ENCODE results near the gene ELMO3. TPM values are rescaled to one million over a fixed set of nuclear protein-coding genes. Genes with fewer than 3 reads are reported as not detected.

The ELMO3 gene
- total RNA-seq, 1 donor from 2014 or later = 1.7 TPM

DNA sequence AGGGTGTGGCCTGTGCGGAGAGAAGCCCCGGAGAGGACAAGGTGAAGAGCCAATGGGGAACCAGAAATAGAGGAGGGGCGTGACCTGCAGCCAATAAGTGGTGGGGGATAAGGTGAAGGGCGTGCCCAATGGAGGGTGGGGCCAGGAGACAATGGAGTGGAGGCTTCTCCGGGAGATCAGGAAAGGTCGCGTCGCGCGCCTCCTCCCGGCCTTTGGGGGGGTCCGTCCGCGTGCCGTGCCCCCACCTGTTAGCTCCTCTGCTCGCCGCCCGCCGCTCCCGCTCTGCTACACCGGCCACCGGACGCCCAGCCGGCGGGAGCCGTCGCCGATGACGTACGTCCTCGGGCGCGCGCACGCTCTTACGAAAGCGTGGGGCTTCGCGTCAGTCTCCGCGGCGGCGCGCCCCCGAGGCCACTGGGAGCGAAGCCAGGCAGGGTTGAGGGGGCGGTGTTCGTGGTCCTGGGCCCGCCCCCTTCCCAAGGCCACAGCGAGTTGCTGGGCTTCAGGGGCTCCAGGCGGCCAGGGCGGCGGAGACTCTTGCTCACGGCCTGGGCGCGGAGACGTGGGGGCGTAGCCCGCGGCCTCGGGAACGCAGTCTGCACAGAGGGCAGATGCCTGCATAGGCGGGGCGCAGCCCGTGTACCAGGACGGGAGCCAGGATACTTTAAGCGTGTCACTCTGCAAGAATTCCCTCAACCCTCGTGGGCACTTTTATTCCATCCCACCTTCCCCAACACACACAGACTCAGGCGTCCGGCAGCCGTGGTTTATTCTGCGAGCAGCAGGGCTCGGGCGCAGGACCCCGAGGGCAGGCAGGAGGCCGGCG, 15.1 kb upstream of the ELMO3 start, which contains the start of gene MATCAP1:
MATCAP1 (minus strand) TSS at position 337 of the 826 bp plus-strand sequence. CDS start 3,353 bp downstream, outside the sequence.
- Mint-ChIP-seq H3K27ac (ENCODE audit: unreplicated experiment) (no peak within 1 kb of the TSS), H3K4me1 (ENCODE audit: unreplicated experiment) (peaks cover 12% of the 10 kb centered on the region), H3K27me3 (ENCODE audit: unreplicated experiment) (no peaks in the 10 kb centered on the region), H3K36me3 (ENCODE audit: unreplicated experiment) (no peaks in the 10 kb centered on the region), H3K9me3 (ENCODE audit: unreplicated experiment) (no peaks in the 10 kb centered on the region), H3K4me3 (ENCODE audit: unreplicated experiment) (peak within 1 kb of the TSS; percentile 59)
- TF ChIP-seq CTCF (IDR thresholded peaks at IDR 0.05) = no peak
- peak; percentile 96 for DNase-seq (ENCODE audit: extremely low spot score, unreplicated experiment)

DNA sequence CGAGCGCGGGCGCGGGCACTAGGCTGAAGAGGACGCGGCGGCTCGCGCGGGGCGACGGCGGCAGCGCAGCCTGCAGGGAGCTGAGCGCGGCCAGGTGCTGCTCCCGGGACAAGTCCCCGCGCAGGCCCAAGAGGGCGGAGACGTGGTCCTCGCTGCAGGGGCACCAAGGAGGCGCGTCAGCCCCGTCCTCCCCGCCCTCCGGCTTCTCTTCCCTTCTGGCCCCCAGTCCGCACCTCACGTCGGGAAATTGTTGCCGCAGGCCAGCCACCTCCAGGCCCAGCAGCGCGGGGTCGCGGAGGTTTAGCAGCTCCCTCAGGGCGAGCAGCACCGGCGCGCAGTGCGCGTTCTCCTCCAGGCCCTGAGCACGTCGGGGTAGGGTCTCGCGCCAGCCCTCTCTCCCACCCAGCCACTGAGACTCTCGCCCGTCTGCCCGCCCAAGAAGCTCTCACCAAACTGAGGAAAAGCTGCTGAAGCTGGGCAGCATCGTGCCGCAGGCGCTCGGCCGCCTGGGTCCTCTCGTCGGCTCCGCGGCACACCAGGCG, 14.4 kb upstream of the ELMO3 start:
- no peaks in the 10 kb centered on the region for H3K27me3 Mint-ChIP-seq (ENCODE audit: unreplicated experiment)
- H3K9me3 Mint-ChIP-seq (ENCODE audit: unreplicated experiment) = no peaks in the 10 kb centered on the region
- H3K36me3 Mint-ChIP-seq (ENCODE audit: unreplicated experiment) = no peaks in the 10 kb centered on the region
- TF ChIP-seq CTCF (IDR thresholded peaks at IDR 0.05) = no peak
- DNase-seq (ENCODE audit: extremely low spot score, unreplicated experiment) = no peak
- peak overlapping the region; percentile 59 for H3K4me3 Mint-ChIP-seq (ENCODE audit: unreplicated experiment)
- peaks cover 11% of the 10 kb centered on the region for H3K4me1 Mint-ChIP-seq (ENCODE audit: unreplicated experiment)
- H3K27ac Mint-ChIP-seq (ENCODE audit: unreplicated experiment) = no peak overlapping the region

DNA sequence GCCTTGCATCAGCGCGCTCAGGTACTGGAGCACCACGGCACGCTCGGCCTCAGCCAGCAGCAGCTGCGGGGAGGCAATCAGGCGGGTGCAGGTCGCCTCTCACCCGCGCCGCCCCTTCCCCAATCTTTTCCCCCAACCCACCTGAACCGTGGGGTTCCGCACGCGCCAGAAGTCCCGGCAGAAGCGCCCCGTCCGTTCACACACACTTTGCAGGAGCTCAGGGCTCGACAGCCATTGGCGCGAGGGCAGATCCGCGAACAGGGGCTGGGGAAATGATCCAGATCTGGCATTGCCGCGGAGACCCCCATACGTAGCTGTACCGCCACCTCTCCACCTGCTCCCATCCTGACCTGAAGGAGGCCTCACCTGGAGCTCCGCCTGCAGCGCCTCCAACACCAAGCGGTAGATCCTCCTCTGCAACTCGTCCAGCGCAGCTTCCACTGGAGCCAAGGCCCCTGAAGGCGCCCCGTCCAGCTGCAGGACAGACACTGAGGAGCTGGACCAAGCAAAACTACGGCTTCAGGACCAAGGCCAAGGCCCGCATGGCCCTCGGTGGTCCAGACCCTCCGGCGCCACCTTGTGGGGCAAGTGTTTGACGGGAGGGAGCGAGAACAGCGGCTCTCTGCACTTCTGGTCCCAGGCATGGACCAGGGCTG, 13.8 kb upstream of the ELMO3 start:
- Mint-ChIP-seq H3K27me3 (ENCODE audit: unreplicated experiment) (no peaks in the 10 kb centered on the region), H3K4me1 (ENCODE audit: unreplicated experiment) (peaks cover 11% of the 10 kb centered on the region), H3K4me3 (ENCODE audit: unreplicated experiment) (peak overlapping the region; percentile 84), H3K36me3 (ENCODE audit: unreplicated experiment) (no peaks in the 10 kb centered on the region), H3K27ac (ENCODE audit: unreplicated experiment) (peak overlapping the region; percentile 74), H3K9me3 (ENCODE audit: unreplicated experiment) (no peaks in the 10 kb centered on the region)
- peak; percentile 89 for TF ChIP-seq CTCF (IDR thresholded peaks at IDR 0.05)
- peak; percentile 97 for DNase-seq (ENCODE audit: extremely low spot score, unreplicated experiment)

DNA sequence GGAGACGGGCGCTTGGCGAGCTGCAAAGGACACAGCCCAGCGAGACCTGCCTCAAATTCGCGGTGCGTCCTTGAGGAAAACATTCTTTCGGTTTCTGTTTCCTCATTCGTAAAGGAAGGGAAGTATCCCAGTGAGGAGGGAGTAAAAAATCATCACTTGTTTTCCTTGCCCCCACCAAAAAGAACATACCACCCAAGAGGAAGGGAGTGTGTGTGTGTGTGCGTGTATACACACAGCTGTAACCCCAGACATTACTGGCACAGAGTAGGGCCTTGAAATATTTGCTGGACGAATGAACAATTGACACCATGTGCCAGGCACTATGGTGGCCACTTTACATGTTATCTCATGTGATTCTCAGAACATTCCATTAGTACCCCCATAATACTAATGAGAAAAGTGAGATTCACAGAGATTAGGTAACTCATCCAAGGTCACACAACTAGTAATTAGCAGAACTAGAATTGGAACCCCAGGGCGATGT, 13.2 kb upstream of the ELMO3 start:
- Mint-ChIP-seq H3K27me3 (ENCODE audit: unreplicated experiment) (no peaks in the 10 kb centered on the region), H3K36me3 (ENCODE audit: unreplicated experiment) (no peaks in the 10 kb centered on the region), H3K9me3 (ENCODE audit: unreplicated experiment) (no peaks in the 10 kb centered on the region), H3K4me1 (ENCODE audit: unreplicated experiment) (peaks cover 11% of the 10 kb centered on the region), H3K4me3 (ENCODE audit: unreplicated experiment) (peak overlapping the region; percentile 84), H3K27ac (ENCODE audit: unreplicated experiment) (no peak overlapping the region)
- no peak for TF ChIP-seq CTCF (IDR thresholded peaks at IDR 0.05)
- DNase-seq (ENCODE audit: extremely low spot score, unreplicated experiment) = no peak

GRCh38 chr16:67186550-67186950, 12.4 kb upstream of the ELMO3 start:
- Mint-ChIP-seq H3K9me3 (ENCODE audit: unreplicated experiment) (no peaks in the 10 kb centered on the region), H3K27me3 (ENCODE audit: unreplicated experiment) (no peaks in the 10 kb centered on the region), H3K4me3 (ENCODE audit: unreplicated experiment) (no peak overlapping the region), H3K27ac (ENCODE audit: unreplicated experiment) (no peak overlapping the region), H3K36me3 (ENCODE audit: unreplicated experiment) (no peaks in the 10 kb centered on the region), H3K4me1 (ENCODE audit: unreplicated experiment) (peaks cover 14% of the 10 kb centered on the region)
- TF ChIP-seq CTCF (IDR thresholded peaks at IDR 0.05) = no peak
- no peak for DNase-seq (ENCODE audit: extremely low spot score, unreplicated experiment)

Measured in osteocyte (in vitro differentiated cells).